Raji (cell line): ENCODE measurements around the gene FZD7.

ENCODE experiments used
- POLR2A ChIP-seq: IDR thresholded peaks from 2 replicates; pipeline ENCODE4 v1.6.1; 2011; ENCODE audit warnings: low read depth, low read length, control low read depth; ENCODE audit not compliant: insufficient read depth

Gene FZD7

DNA sequence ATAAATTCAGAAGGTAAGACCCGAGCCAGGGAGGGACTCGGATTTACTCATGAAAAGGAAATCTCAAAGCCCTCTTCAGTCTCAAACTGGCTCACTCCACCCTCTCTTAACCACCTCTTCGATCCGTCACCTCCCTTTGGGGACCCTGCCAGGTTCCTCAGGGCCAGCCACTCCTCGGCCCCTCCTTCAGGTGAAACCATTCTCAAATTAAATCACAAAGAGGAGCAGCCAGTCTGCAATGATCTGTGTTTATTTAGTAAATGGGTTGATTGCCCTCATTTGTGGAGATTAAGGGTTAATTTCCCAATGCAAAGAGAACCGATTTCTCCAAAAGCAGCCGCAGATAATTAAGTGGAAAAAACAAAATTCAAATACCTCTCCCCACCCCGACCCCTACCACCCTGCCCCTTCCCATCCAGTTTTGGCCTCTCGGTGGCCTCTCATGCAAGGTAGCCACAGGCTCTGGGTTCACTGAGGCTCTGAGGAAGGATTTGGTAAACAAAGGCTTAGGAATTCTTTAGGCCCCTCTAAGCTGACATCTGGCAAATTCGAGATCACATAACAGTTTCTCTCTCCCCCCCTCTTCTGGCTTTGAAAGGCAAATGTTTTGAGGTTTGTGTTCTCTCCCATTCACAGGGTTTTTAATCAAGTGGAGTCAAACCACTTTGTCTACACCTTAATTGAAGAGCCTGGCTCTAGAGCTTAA lies 10.3 kb upstream of the FZD7 start:
- TF ChIP-seq POLR2A: no peak

DNA sequence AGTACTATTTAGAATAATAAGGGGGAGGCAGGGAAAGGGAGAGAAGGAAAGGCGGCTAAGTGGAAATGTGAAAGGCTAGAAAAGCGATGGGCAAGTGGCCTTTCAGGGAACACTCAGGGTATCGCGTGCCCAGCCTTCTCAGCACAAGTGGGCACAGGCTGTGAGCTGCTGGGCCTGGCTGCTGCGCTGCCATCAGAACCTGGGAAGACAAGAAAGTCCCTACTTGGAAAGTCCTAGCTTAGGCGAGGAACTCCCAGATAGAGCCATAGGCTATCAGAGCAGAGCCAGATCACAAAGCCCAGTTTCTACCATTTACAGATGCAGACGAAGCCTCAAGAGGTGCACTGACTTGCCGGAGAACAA lies 9.8 kb upstream of the FZD7 start:
- no peak for TF ChIP-seq POLR2A

DNA sequence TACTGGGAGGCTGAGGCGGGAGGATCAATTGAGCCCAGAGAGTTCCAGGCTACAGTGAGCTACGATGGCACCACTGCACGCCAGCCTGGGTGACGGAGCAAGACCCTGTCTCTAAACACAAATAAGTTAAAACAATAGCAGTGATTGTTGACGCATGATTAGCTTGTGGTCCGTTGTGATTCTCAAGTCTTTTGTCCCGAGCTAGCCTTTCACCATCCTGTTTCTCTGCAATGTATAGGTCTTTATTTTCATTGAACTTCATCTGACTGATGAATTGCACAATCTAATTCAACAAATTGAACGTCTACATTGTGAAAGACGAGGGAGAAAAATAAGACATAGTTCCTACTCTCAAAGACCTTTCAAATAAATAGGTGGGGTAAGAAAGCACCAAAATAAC lies 8.8 kb upstream of the FZD7 start:
- TF ChIP-seq POLR2A: no peak

DNA sequence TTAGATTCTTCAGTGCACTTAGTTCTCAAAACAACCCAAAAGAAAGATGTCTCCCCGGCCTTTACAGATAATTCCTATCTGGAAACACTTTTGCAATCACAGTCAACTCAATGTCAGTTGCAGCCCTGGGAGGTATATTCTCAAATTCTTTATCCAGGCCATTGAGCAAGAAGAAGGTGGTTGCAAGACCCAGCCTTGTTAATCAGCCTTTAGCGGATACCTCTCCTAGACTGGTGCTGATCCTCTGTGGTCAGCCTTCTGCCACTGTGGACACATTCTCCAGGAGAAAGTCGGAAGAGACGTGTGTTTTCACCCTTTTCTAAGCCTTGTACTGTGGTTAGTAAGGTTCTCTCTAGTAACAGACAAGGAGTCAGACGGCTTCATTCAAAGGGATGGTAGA lies 7.8 kb upstream of the FZD7 start:
- no peak for TF ChIP-seq POLR2A

DNA sequence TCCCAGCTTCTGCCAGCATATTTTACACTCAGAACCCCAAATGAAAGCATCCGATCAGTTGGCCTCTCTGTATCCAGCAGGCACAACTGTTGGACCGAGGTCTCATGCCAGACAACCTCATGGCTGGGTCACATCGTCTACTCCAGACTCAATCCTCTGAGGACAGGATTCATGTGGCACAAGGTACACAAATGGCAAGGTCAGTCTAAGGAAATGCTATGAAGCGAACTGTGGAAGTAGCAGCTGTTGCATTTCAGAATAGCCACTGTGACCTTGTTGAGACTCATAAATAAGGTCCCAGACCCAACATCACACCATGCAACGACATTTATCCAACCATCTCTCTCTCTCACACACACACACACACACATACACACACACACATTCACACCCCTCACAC lies 7.1 kb upstream of the FZD7 start:
- no peak for TF ChIP-seq POLR2A

DNA sequence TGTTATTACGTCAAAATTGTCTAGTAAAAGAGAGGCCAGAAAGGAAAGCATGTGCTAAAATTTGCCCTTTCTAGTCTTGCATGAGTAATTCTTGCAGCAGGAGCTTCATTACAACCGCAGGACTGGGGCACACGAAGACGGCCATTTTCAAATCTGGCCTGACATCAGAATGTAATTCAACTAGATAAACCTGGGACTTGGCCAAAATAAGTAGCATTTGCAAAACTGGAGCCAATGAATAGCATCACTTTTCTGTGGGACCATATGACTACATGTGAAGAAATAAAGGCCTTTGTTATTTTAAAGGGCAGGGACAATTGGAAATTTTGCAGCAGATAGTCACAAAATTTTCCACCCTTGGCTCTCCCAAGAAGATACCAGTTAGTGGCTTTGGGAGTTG lies 3.0 kb upstream of the FZD7 start:
- no peak for TF ChIP-seq POLR2A

DNA sequence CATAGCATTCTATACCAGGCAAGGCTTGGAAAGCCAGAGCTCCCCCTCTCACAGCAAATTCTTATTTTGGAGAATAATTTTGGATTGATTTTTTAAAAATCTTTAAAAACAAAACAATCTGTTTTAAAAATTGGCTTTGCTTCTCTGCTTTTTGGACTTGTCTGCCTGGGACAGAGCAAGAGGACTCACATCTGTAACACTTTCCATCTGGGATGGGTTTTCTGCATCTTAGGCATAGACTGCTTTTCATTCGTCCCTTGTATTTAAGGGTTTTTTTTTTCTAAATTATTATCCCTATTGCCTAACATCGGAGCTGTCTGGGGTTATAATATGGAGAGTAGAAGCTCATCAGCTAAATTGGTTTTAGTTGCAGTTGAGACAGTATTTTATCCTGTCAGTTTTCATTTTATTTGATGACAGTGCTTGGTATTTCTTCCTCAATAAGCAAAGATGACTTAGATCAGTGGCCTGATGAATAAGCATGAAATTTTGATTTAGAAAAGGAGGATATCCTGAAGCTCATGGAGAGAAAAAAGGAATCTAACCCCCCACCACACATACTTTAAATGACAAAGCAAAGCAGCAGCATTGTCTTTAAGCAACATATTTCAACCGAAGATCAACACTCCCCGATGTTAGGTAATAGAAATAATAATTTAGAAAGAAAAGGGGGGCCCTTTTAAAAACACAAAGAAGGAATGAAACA lies 2.3 kb upstream of the FZD7 start:
- no peak for TF ChIP-seq POLR2A

DNA sequence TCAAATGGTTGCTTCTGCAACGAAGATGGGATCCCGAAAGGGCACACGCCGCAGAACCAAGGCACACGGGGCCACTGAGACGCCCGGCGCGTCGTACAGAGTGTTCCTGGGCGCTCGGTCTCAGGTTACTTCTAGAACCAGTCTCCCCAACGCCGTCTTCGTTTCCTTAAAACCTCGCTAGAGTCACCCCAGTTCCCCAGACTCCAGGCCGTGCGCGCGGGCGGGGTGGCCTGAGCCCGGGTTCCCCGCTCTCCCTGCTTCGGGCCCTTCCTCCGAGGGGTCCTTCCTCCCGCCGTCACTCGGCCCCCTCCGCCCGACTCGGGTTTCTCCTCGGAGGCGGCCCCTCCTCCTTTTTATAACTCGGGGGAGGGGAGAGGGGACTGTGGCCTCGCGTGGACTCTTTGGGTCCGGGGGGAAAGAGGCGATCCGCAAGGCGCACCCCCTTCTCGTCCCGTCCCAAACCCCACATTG lies 774 bp upstream of the FZD7 start:
- TF ChIP-seq POLR2A: no peak

DNA sequence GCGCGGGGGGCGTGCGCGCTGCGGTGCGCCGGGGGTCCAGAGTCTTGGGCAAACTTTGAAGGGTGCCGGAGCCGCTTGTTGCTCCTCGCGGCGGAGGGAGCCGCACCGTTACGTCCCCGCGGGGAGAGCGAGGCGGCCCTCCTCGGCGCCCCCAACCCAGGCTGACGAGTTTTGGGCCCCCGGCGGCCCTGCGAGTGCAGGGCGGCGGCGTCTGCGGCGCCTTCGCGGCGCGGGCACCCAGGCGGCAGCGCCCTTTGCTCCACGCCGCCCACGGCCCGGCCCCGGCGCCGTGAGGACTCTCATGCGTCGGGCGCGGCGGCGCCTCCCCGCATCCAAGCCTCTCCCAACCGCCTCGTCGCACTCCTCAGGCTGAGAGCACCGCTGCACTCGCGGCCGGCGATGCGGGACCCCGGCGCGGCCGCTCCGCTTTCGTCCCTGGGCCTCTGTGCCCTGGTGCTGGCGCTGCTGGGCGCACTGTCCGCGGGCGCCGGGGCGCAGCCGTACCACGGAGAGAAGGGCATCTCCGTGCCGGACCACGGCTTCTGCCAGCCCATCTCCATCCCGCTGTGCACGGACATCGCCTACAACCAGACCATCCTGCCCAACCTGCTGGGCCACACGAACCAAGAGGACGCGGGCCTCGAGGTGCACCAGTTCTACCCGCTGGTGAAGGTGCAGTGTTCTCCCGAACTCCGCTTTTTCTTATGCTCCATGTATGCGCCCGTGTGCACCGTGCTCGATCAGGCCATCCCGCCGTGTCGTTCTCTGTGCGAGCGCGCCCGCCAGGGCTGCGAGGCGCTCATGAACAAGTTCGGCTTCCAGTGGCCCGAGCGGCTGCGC lies 814 bp downstream of the FZD7 start:
- TF ChIP-seq POLR2A: no peak

DNA sequence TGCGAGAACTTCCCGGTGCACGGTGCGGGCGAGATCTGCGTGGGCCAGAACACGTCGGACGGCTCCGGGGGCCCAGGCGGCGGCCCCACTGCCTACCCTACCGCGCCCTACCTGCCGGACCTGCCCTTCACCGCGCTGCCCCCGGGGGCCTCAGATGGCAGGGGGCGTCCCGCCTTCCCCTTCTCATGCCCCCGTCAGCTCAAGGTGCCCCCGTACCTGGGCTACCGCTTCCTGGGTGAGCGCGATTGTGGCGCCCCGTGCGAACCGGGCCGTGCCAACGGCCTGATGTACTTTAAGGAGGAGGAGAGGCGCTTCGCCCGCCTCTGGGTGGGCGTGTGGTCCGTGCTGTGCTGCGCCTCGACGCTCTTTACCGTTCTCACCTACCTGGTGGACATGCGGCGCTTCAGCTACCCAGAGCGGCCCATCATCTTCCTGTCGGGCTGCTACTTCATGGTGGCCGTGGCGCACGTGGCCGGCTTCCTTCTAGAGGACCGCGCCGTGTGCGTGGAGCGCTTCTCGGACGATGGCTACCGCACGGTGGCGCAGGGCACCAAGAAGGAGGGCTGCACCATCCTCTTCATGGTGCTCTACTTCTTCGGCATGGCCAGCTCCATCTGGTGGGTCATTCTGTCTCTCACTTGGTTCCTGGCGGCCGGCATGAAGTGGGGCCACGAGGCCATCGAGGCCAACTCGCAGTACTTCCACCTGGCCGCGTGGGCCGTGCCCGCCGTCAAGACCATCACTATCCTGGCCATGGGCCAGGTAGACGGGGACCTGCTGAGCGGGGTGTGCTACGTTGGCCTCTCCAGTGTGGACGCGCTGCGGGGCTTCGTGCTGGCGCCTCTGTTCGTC lies 1.7 kb downstream of the FZD7 start:
- TF ChIP-seq POLR2A: no peak

DNA sequence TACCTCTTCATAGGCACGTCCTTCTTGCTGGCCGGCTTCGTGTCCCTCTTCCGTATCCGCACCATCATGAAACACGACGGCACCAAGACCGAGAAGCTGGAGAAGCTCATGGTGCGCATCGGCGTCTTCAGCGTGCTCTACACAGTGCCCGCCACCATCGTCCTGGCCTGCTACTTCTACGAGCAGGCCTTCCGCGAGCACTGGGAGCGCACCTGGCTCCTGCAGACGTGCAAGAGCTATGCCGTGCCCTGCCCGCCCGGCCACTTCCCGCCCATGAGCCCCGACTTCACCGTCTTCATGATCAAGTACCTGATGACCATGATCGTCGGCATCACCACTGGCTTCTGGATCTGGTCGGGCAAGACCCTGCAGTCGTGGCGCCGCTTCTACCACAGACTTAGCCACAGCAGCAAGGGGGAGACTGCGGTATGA lies 2.3 kb downstream of the FZD7 start:
- TF ChIP-seq POLR2A: no peak

DNA sequence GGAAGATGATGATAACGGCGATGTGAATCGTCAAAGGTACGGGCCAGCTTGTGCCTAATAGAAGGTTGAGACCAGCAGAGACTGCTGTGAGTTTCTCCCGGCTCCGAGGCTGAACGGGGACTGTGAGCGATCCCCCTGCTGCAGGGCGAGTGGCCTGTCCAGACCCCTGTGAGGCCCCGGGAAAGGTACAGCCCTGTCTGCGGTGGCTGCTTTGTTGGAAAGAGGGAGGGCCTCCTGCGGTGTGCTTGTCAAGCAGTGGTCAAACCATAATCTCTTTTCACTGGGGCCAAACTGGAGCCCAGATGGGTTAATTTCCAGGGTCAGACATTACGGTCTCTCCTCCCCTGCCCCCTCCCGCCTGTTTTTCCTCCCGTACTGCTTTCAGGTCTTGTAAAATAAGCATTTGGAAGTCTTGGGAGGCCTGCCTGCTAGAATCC lies 3.0 kb downstream of the FZD7 start:
- no peak for TF ChIP-seq POLR2A

DNA sequence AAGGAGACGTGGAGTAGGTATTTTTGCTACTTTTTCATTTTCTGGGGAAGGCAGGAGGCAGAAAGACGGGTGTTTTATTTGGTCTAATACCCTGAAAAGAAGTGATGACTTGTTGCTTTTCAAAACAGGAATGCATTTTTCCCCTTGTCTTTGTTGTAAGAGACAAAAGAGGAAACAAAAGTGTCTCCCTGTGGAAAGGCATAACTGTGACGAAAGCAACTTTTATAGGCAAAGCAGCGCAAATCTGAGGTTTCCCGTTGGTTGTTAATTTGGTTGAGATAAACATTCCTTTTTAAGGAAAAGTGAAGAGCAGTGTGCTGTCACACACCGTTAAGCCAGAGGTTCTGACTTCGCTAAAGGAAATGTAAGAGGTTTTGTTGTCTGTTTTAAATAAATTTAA lies 3.4 kb downstream of the FZD7 start:
- TF ChIP-seq POLR2A: no peak

DNA sequence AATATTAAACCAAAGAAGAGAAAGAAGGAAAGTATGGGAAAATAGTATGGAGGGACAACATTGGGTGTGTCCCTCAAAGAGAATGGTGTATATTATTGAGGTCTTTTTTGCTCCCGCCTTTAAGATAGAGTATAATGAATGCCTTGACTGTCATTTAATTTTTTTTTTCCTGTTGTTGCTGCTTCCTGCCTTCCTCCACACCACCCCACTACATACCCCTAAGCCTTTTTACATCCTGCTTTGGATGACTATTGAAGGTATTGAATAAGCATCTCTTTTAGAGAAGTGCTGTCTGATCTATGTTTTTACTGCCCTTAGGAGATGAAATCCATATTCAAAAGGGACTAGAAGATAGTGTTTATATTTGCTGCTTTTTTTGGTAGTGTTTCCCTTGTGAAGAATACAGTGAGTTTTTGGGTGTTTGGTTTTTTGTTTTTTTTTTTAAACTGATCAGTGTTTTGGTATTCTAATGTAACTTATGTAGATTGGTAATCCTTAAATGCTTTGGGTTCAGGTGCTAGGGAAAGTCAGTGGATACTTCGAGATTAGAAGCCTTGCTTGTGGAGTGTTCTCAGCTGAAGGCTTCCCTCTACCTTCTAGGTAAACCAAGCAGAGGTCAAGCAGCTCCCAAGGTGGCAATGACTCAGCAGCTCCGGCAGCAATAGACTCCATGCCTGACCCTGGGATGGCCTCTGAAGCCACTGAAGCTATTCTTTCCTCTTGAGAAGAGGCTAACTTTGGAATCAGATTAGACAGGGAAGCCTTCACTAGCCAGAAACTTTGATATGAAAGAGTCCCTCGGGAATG lies 5.0 kb downstream of the FZD7 start:
- TF ChIP-seq POLR2A: no peak
